DMS 273 (cell line): ENCODE results near the gene RPS16.

Source experiments
- DNase-seq: peaks from one replicate; lab custom pipeline; 2025; ENCODE audit not compliant: unreplicated experiment; lab: John Stamatoyannopoulos, UW

The RPS16 gene

GRCh38 chr19:39389631-39390414, 45.9 kb downstream of the RPS16 start:
- DNase-seq: peak; percentile 43

DNA sequence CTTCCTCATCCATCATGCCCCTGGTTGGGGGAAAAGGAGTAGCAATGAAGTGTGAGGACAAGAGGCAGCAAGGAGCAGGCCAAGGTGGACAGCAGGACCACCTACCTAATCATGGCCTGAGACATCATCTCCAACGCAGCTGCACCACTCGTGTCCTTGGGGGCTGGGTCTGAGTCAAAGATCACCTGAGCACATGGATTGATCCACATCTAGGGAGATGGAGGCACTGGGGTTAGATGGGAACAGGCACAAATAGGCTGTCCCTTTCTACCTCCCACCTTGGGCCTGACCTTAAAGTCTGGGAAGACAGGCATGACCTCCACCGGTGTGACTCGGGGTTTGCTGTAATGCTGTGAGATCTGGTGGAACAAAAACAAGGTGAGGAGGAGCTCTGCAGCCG, 47.1 kb downstream of the RPS16 start:
- DNase-seq: no peak

DNA sequence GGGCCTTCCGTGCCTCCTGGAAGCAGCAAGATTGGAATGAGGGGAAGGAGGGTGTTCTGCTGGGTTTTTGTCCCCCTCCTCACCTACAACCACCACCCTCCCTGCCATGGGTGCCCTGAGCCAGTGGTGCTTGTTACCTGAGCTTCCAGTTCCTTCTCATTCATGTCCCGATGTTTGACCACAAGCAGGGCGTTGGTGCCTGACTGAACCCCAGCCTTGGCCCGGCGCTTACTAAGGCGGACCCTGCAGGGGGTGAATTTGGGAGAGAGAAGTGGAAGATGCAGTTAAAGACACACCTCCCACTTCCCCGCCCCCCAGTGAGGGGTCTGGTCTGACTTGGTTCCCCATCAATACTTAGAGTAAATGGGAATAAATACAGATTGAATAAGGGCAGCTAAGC, 49.2 kb downstream of the RPS16 start:
- DNase-seq: no peak

GRCh38 chr19:39385629-39386411, 49.9 kb downstream of the RPS16 start:
- DNase-seq: no peak

- DNase-seq: no peak
Measured at GRCh38 chr19:39384839-39385568, 50.7 kb downstream of the RPS16 start.
